ENCODE data around the gene NLGN1. TPM values are rescaled to one million over a fixed set of nuclear protein-coding genes. Genes with fewer than 3 reads are reported as not detected.
"Not testable (repeated sequence)": the region's sequence is repeated elsewhere in the genome, so short reads cannot be mapped to it uniquely, and the experiment has no call there.

The NLGN1 gene
- total RNA-seq, 1 donor from 2014 or later, result 10.6 TPM

- DNase-seq (ENCODE audit: low spot score), result no peak
Measured at GRCh38 chr3:173429527-173429926, 32.0 kb downstream of the NLGN1 start.

- no peak for DNase-seq (ENCODE audit: low spot score)
Measured at GRCh38 chr3:173430576-173430975, 33.0 kb downstream of the NLGN1 start.

- DNase-seq (ENCODE audit: low spot score), result no peak
Measured at GRCh38 chr3:173439004-173439403, 41.5 kb downstream of the NLGN1 start.

GRCh38 chr3:173440514-173440913, 43.0 kb downstream of the NLGN1 start:
- no peak for DNase-seq (ENCODE audit: low spot score)

GRCh38 chr3:173451561-173451960, 54.0 kb downstream of the NLGN1 start:
- DNase-seq (ENCODE audit: low spot score), result not testable (repeated sequence)

- no peak for DNase-seq (ENCODE audit: low spot score)
Measured at GRCh38 chr3:173463250-173463649, 65.7 kb downstream of the NLGN1 start.

GRCh38 chr3:173465112-173465511, 67.6 kb downstream of the NLGN1 start:
- DNase-seq (ENCODE audit: low spot score), result no peak

GRCh38 chr3:173465898-173466678, 68.5 kb downstream of the NLGN1 start:
- no peak for DNase-seq (ENCODE audit: low spot score)

GRCh38 chr3:173467501-173467900, 70.0 kb downstream of the NLGN1 start:
- no peak for DNase-seq (ENCODE audit: low spot score)

- no peak for DNase-seq (ENCODE audit: low spot score)
Measured at GRCh38 chr3:173473237-173473636, 75.7 kb downstream of the NLGN1 start.

- DNase-seq (ENCODE audit: low spot score), result no peak
Measured at GRCh38 chr3:173479301-173479700, 81.8 kb downstream of the NLGN1 start.

GRCh38 chr3:173501931-173502489, 104.5 kb downstream of the NLGN1 start:
- no peak for DNase-seq (ENCODE audit: low spot score)

- DNase-seq (ENCODE audit: low spot score), result no peak
Measured at GRCh38 chr3:173502983-173503568, 105.5 kb downstream of the NLGN1 start.

- DNase-seq (ENCODE audit: low spot score), result no peak
Measured at GRCh38 chr3:173510565-173510964, 113.0 kb downstream of the NLGN1 start.

GRCh38 chr3:173513123-173513522, 115.6 kb downstream of the NLGN1 start:
- no peak for DNase-seq (ENCODE audit: low spot score)

- no peak for DNase-seq (ENCODE audit: low spot score)
Measured at GRCh38 chr3:173529062-173529711, 131.6 kb downstream of the NLGN1 start.

- DNase-seq (ENCODE audit: low spot score), result no peak
Measured at GRCh38 chr3:173531602-173532001, 134.1 kb downstream of the NLGN1 start.

GRCh38 chr3:173538410-173538809, 140.9 kb downstream of the NLGN1 start:
- DNase-seq (ENCODE audit: low spot score), result no peak

GRCh38 chr3:173545590-173545989, 148.0 kb downstream of the NLGN1 start:
- not testable (repeated sequence) for DNase-seq (ENCODE audit: low spot score)

- DNase-seq (ENCODE audit: low spot score), result no peak
Measured at GRCh38 chr3:173547070-173547469, 149.5 kb downstream of the NLGN1 start.

- DNase-seq (ENCODE audit: low spot score), result no peak
Measured at GRCh38 chr3:173548261-173548660, 150.7 kb downstream of the NLGN1 start.

GRCh38 chr3:173552526-173552925, 155.0 kb downstream of the NLGN1 start:
- no peak for DNase-seq (ENCODE audit: low spot score)

Measured in ureter (tissue), 1 donor.